GM20000 (cell line): ENCODE data around the gene SART1.

Experiments
- DNase-seq: peaks from one replicate; pipeline ENCODE4 v3.0.0; 2012; ENCODE audit warnings: low spot score
- CTCF ChIP-seq: IDR thresholded peaks from 2 replicates; pipeline ENCODE4 v1.5.1; 2012; ENCODE audit warnings: mild to moderate bottlenecking, control low read depth; ENCODE audit errors: extremely low read depth, missing control alignments

SART1 gene

GRCh38 chr11:65921876-65922275 lies 39.7 kb upstream of the SART1 start:
- no peak for TF ChIP-seq CTCF

DNA sequence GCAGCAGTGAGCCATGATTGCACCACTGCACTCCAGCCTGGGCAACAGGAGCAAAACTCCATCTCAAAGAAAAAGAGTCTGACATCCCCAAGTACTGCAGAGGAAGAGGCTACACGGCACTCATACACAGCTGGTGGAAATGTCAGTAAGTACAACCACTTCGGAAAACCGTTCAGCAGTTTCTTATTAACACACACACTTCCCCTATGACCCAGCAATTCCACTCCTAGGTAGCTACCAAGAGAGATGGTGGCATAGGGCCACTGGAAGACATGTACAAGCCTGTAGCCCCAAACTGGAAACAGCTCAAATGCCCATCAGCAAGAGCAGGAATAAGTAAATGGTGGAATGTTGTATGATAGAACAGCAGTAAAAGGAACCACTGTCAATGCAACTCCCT lies 39.0 kb upstream of the SART1 start:
- no peak for DNase-seq
- TF ChIP-seq CTCF, result no peak

More at GRCh38 chr11:65921876-65922275, 39.7 kb upstream of the SART1 start:
- DNase-seq, result no peak

GRCh38 chr11:65925397-65925796 lies 36.1 kb upstream of the SART1 start:
- no peak for TF ChIP-seq CTCF
- no peak for DNase-seq

DNA sequence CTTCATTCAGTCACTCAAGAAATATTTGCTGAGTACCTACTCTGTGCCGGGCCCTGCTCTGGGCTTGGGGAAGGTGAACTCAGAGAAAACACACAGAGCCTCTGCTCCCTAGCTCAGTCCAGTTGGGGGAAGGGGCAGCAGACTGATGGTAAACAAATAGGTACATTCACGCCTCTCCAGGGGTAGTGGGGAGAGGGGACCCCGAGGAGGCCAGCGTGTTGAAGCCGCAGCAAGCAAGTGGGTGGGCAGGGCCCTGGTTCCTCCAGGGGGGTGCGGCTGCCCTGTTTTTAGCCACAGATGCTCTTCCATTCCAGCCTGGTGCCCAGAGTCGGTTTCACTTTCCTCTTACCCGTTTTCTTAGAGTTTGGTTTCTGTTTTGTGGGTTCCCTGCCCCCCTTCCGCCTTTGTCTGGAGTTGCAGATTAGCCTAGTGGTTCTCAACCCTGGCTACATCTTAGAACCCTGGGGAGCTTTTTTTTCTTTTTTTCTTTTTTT lies 33.6 kb upstream of the SART1 start:
- peak; percentile 84 for DNase-seq
- TF ChIP-seq CTCF, result no peak

DNA sequence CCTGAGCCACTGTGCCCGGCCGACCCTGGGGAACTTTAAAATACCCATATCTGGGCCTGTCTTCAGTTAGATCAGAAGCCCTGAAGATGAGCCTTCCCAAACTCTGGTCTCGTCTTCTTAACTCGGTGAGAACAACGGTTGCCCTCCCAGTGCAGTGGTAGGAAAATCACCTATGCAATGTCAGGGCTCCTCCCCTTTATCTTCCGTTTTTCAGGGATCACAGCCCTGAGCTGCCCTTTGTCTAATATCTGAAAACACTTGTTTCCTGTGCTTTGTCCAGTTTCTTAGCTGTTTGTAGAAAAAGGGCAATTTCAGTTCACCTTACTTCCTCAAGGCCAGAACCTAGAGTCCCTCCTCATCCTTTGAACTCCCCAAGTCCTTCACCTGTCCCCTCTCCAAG lies 32.9 kb upstream of the SART1 start:
- no peak for DNase-seq
- no peak for TF ChIP-seq CTCF

DNA sequence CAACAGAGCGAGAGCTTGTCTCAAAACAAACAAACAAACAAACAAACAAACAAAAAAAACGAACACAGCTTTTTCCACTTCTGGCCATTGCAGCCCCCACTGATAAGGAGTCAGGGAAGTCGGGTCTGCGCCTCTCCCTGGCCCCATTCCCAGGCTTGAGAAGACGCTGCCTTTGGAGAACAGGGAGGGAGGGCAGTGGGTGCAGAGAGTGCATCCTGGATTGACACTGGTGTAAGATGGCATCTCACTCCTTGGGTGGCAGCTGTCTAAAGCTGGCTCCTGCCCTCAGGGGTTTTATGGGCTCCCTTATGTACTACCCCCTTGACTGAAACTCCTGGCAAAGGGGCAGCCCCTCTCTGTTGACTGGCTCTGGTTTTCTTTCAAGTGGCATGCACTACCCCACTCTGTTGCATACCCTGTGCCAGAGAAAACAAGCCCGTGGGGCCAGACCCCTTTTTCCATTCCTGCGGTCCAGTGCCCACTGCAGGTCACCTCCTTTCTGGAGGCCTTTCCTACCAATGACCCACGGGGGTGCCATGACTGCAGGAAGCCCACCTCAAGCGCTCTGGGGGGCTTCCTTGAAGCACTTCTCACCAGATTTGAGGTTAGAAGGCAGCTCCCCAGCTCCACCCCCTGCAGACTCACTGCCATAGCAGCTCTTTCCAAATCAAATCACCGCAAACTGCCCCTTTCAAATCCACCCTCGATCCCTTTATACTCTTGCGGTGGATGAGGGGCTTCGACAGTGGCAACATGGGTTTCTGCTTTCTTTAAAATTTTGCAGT lies 29.6 kb upstream of the SART1 start:
- no peak for DNase-seq
- peak; percentile 12 for TF ChIP-seq CTCF

DNA sequence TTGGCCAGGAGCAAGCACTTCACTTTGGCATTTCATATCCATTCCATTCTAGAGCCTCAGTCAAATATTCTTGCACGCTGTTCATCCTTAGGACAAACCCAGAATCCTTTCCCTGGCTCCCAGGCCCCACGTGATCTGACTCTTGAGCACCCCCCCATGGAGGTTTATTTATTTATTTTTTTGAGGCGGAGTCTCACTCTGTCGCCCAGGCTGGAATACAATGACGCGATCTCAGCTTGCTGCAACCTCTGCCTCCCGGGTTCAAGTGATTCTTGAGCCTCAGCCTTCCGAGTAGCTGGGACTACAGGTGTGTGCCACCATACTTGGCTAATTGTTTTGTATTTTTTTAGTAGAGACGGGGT lies 29.0 kb upstream of the SART1 start:
- DNase-seq, result no peak
- TF ChIP-seq CTCF, result no peak
